Astrocyte (in vitro differentiated cells and primary cell): Measurements from ENCODE around the gene ZBTB44. TPM values are rescaled to one million over a fixed set of nuclear protein-coding genes. Genes with fewer than 3 reads are reported as not detected.

Source experiments
- DNase-seq: peaks from one replicate; pipeline ENCODE4 v3.0.0-alpha.2; 2010; ENCODE audit warnings: low read depth
- FAIRE-seq: peaks from 2 replicates; lab custom pipeline; 2011; peaks lifted over from hg19 to GRCh38; lab: Jason Lieb, UNC
- H2AFZ ChIP-seq: 2 replicates; pipeline ENCODE4 v1.6.0; 2012; ENCODE audit warnings: low read depth, low read length, inconsistent platforms
- H3K27ac ChIP-seq: 2 replicates; pipeline ENCODE4 v1.5.1; 2011; ENCODE audit warnings: low read depth, low read length, inconsistent platforms
- H3K27me3 ChIP-seq: 2 replicates; pipeline ENCODE4 v1.6.0; 2011; ENCODE audit warnings: low read length, inconsistent platforms; ENCODE audit not compliant: insufficient read depth
- H3K36me3 ChIP-seq: 2 replicates; pipeline ENCODE4 v1.5.1; 2011; ENCODE audit warnings: low read length, inconsistent platforms; ENCODE audit not compliant: insufficient read depth
- H3K4me1 ChIP-seq: 2 replicates; pipeline ENCODE4 v1.5.1; 2011; ENCODE audit warnings: low read length, inconsistent platforms; ENCODE audit not compliant: insufficient read depth
- H3K4me2 ChIP-seq: 2 replicates; pipeline ENCODE4 v1.6.0; 2012; ENCODE audit warnings: low read length, inconsistent platforms
- H3K4me3 ChIP-seq: 2 replicates; pipeline ENCODE4 v1.5.1; 2011; ENCODE audit warnings: low read depth, mild to moderate bottlenecking, low read length, inconsistent platforms; ENCODE audit not compliant: insufficient read depth
- H3K79me2 ChIP-seq: 2 replicates; pipeline ENCODE4 v1.6.0; 2012; ENCODE audit warnings: mild to moderate bottlenecking, low read length, inconsistent platforms; ENCODE audit not compliant: insufficient read depth
- H3K9ac ChIP-seq: 2 replicates; pipeline ENCODE4 v1.6.0; 2012; ENCODE audit warnings: mild to moderate bottlenecking, low read length, inconsistent platforms
- H3K9me3 ChIP-seq: 2 replicates; pipeline ENCODE4 v1.5.1; 2012; ENCODE audit warnings: low read depth, mild to moderate bottlenecking, low read length, inconsistent platforms; ENCODE audit not compliant: insufficient read depth
- H4K20me1 ChIP-seq: 2 replicates; pipeline ENCODE4 v1.6.0; 2012; ENCODE audit warnings: low read length, inconsistent platforms; ENCODE audit not compliant: insufficient read depth
- H3K27ac Mint-ChIP-seq: one replicate; pipeline ENCODE4 v1.8.0; 2021; ENCODE audit warnings: mild to moderate bottlenecking, mixed read lengths; ENCODE audit not compliant: unreplicated experiment
- H3K27me3 Mint-ChIP-seq: one replicate; pipeline ENCODE4 v1.8.0; 2021; ENCODE audit warnings: low read depth, mixed read lengths; ENCODE audit not compliant: unreplicated experiment
- H3K36me3 Mint-ChIP-seq: one replicate; pipeline ENCODE4 v1.8.0; 2021; ENCODE audit warnings: low read depth, mixed read lengths; ENCODE audit not compliant: unreplicated experiment
- H3K4me1 Mint-ChIP-seq: one replicate; pipeline ENCODE4 v1.8.0; 2021; ENCODE audit warnings: low read depth, mixed read lengths; ENCODE audit not compliant: unreplicated experiment
- H3K4me3 Mint-ChIP-seq: one replicate; pipeline ENCODE4 v1.8.0; 2021; ENCODE audit warnings: mild to moderate bottlenecking, moderate library complexity, mixed read lengths; ENCODE audit not compliant: unreplicated experiment
- H3K9me3 Mint-ChIP-seq: one replicate; pipeline ENCODE4 v1.8.0; 2021; ENCODE audit warnings: mild to moderate bottlenecking, mixed read lengths; ENCODE audit not compliant: unreplicated experiment
- EZH2 ChIP-seq: IDR thresholded peaks from 2 replicates; pipeline ENCODE4 v1.6.1; 2012; ENCODE audit warnings: mild to moderate bottlenecking, low read length, inconsistent platforms; ENCODE audit not compliant: insufficient read depth
- total RNA-seq: library from RNA; stranded (reverse); gene quantifications from 2 replicates; pipeline ENCODE4 v1.2.1, GENCODE V29; 2021
- TF ChIP-seq, protein P1 (sequence below): IDR thresholded peaks from 2 replicates; pipeline ENCODE4 v1.5.1; 2011; ENCODE audit warnings: low read depth, mild to moderate bottlenecking, inconsistent platforms, low read length, moderate library complexity; ENCODE audit not compliant: insufficient read depth

The ZBTB44 gene
- total RNA-seq, 1 donor from 2014 or later, result 25.3 TPM

DNA sequence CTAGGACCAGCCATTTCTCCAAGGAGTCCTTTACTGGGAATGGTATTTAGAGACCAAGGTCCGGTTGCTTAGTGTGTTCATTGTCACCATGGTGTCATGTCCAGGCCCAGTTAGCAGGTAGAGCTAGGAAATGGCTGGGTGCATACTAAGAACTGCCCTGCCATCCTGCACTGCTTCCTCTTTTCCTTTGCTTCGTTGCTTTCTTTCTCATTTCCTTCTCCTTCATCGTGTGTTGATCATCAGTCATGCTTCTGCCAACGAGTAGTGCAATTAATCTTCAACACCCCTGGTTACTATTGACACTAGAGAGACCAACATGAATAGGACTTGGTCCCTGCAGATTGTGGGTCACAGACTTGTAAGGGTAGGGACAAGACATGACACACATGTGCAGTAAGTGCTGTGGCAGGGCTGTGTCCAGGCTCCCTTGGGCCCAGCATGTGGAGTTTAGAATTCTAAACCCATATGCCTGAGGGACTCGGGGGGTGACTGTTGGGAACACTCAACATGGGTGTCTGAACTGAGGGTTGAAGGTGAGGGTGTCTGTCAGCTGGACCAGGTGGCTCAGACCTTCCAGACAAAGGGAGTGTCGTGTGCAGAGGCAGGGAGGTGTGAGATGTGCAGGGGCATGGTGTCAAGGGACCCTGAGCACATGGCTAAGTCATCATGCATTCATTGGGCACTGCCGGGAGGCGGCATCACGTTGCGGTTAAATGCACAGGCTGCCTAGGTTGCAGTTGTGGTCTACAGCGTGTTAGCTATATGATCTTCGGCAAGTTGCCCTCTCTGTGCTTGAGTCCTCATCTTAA is 112.5 kb downstream of the ZBTB44 start:
- TF ChIP-seq, protein P1, sequence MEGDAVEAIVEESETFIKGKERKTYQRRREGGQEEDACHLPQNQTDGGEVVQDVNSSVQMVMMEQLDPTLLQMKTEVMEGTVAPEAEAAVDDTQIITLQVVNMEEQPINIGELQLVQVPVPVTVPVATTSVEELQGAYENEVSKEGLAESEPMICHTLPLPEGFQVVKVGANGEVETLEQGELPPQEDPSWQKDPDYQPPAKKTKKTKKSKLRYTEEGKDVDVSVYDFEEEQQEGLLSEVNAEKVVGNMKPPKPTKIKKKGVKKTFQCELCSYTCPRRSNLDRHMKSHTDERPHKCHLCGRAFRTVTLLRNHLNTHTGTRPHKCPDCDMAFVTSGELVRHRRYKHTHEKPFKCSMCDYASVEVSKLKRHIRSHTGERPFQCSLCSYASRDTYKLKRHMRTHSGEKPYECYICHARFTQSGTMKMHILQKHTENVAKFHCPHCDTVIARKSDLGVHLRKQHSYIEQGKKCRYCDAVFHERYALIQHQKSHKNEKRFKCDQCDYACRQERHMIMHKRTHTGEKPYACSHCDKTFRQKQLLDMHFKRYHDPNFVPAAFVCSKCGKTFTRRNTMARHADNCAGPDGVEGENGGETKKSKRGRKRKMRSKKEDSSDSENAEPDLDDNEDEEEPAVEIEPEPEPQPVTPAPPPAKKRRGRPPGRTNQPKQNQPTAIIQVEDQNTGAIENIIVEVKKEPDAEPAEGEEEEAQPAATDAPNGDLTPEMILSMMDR, result no peak
- no peak for TF ChIP-seq EZH2
- H4K20me1 ChIP-seq, result no peaks in the 10 kb centered on the region
- Mint-ChIP-seq H3K9me3 (peaks cover 10% of the 10 kb centered on the region), H3K27ac (no peak overlapping the region), H3K27me3 (peaks cover 42% of the 10 kb centered on the region), H3K4me3 (no peak overlapping the region), H3K4me1 (no peaks in the 10 kb centered on the region), H3K36me3 (peaks cover 7% of the 10 kb centered on the region)
- H3K36me3 ChIP-seq, result no peaks in the 10 kb centered on the region
- H3K27me3 ChIP-seq, result peaks cover 7% of the 10 kb centered on the region
- no peak for DNase-seq
- H3K4me1 ChIP-seq, result no peaks in the 10 kb centered on the region
- no peaks in the 10 kb centered on the region for H3K79me2 ChIP-seq
- no peak overlapping the region for H3K4me2 ChIP-seq
- no peak overlapping the region for H3K4me3 ChIP-seq
- H3K9ac ChIP-seq, result no peak overlapping the region
- H3K27ac ChIP-seq, result no peak overlapping the region
- H2AFZ ChIP-seq, result no peak overlapping the region
- FAIRE-seq, result no peak
- peaks cover 4% of the 10 kb centered on the region for H3K9me3 ChIP-seq

DNA sequence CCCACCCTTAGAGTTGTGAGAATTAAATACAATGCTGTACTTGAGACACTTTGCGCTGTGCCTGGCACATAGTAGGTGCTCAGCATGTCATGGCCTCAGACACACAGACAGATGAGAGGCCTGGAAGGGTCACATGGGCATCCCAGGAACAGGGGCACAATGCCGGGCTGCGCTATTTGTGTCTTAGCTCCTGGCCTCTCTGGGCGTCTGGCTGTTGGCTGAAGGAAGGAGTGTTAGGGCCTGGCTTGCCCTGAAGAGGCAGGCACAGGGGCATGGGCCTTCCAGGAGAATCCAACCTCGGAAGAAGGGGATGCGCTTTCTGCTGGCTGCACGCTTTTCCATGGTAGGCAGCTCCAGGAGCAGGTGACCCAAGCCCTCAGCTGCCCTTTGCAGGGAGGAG is 113.7 kb downstream of the ZBTB44 start:
- Histone ChIP-seq H3K27ac (no peak overlapping the region), H3K36me3 (no peaks in the 10 kb centered on the region), H2AFZ (no peak overlapping the region), H3K79me2 (no peaks in the 10 kb centered on the region), H3K4me1 (no peaks in the 10 kb centered on the region), H3K4me2 (no peak overlapping the region), H4K20me1 (no peaks in the 10 kb centered on the region), H3K9ac (no peak overlapping the region), H3K9me3 (peaks cover 4% of the 10 kb centered on the region), H3K4me3 (no peak overlapping the region), H3K27me3 (peaks cover 7% of the 10 kb centered on the region)
- Mint-ChIP-seq H3K36me3 (peaks cover 7% of the 10 kb centered on the region), H3K27me3 (peaks cover 41% of the 10 kb centered on the region), H3K9me3 (peaks cover 10% of the 10 kb centered on the region), H3K27ac (no peak overlapping the region), H3K4me3 (no peak overlapping the region), H3K4me1 (no peaks in the 10 kb centered on the region)
- FAIRE-seq (no peak), DNase-seq (no peak)
- TF ChIP-seq EZH2, result no peak
- TF ChIP-seq, protein P1, result no peak

- peaks cover 7% of the 10 kb centered on the region for H3K27me3 ChIP-seq
- Mint-ChIP-seq H3K4me1 (no peaks in the 10 kb centered on the region), H3K36me3 (peaks cover 7% of the 10 kb centered on the region), H3K27me3 (peaks cover 41% of the 10 kb centered on the region), H3K4me3 (no peak overlapping the region), H3K9me3 (peaks cover 10% of the 10 kb centered on the region), H3K27ac (no peak overlapping the region)
- no peaks in the 10 kb centered on the region for H4K20me1 ChIP-seq
- H3K27ac ChIP-seq, result no peak overlapping the region
- TF ChIP-seq, protein P1, result no peak
- TF ChIP-seq EZH2, result no peak
- peaks cover 4% of the 10 kb centered on the region for H3K9me3 ChIP-seq
- H3K4me3 ChIP-seq, result no peak overlapping the region
- no peaks in the 10 kb centered on the region for H3K79me2 ChIP-seq
- H2AFZ ChIP-seq, result no peak overlapping the region
- DNase-seq, result no peak
- H3K36me3 ChIP-seq, result no peaks in the 10 kb centered on the region
- H3K4me1 ChIP-seq, result no peaks in the 10 kb centered on the region
- no peak for FAIRE-seq
- H3K9ac ChIP-seq, result no peak overlapping the region
- H3K4me2 ChIP-seq, result no peak overlapping the region
Measured at GRCh38 chr11:130199792-130200191, 114.9 kb downstream of the ZBTB44 start.
